Thymus (tissue), 11 donors: ENCODE measurements around the gene RTN4. TPM values are rescaled to one million over a fixed set of nuclear protein-coding genes. Genes with fewer than 3 reads are reported as not detected.

Experiments
- DNase-seq, 9 donors: peaks; one replicate each; pipeline ENCODE4 v3.0.0-alpha.2; 2013; ENCODE audit warnings: low spot score in 9 of 9, low read depth in 6 of 9, missing footprints in 1 of 9
- H3K27ac ChIP-seq, 2 donors: one replicate each; pipeline ENCODE4 v1.5.1; 2013; ENCODE audit warnings: control low read depth in 1 of 2, low read depth in 1 of 2, low read length in 1 of 2, mild to moderate bottlenecking in 1 of 2, moderate library complexity in 1 of 2
- H3K27me3 ChIP-seq, 2 donors: one replicate each; pipeline ENCODE4 v1.5.1; 2013; ENCODE audit warnings: low read length in 1 of 2; ENCODE audit not compliant: control insufficient read depth in 2 of 2, insufficient read depth in 1 of 2
- H3K36me3 ChIP-seq, 2 donors: one replicate each; pipeline ENCODE4 v1.5.1; 2013; ENCODE audit warnings: low read length in 1 of 2, mild to moderate bottlenecking in 1 of 2, moderate library complexity in 1 of 2; ENCODE audit not compliant: control insufficient read depth in 2 of 2, insufficient read depth in 2 of 2
- H3K4me1 ChIP-seq, 2 donors: one replicate each; pipeline ENCODE4 v1.5.1; 2013; ENCODE audit warnings: low read length in 2 of 2; ENCODE audit not compliant: control insufficient read depth in 2 of 2, insufficient read depth in 2 of 2
- H3K4me3 ChIP-seq, 2 donors: one replicate each; pipeline ENCODE4 v1.5.1; 2013; ENCODE audit warnings: low read length in 2 of 2, control low read depth in 1 of 2, mild to moderate bottlenecking in 1 of 2
- H3K9me3 ChIP-seq, 2 donors: one replicate each; pipeline ENCODE4 v1.5.1; 2013; ENCODE audit warnings: low read length in 1 of 2, mild to moderate bottlenecking in 1 of 2; ENCODE audit not compliant: control insufficient read depth in 2 of 2, insufficient read depth in 1 of 2
- WGBS: extraction: QIAGEN DNeasy Blood & Tissue Kit; methylation state at CpG from one replicate; pipeline ENCODE4 v1.1.7; 2013; 5-methylcytosine and 5-hydroxymethylcytosine counted together
- polyA plus RNA-seq: library from polyadenylated mRNA; stranded (reverse); fragments of 200-250 nt; gene quantifications from one replicate; pipeline ENCODE4 v1.2.3, GENCODE V29; 2013
- total RNA-seq: library from RNA; stranded (reverse); fragments of 120-200 nt; gene quantifications from one replicate; pipeline ENCODE4 v1.2.4, GENCODE V29; 2013
- donor health status: healthy.

Gene RTN4
- total and polyA plus RNA-seq, 2 donors, result 42.9 to 183 TPM

- Histone ChIP-seq H3K9me3 (no peaks in the 10 kb centered on the region), H3K27me3 (no peaks in the 10 kb centered on the region), H3K27ac (peak overlapping the region; percentile 94 to 98), H3K36me3 (no peaks in the 10 kb centered on the region), H3K4me3 (peak overlapping the region; percentile 81 to 94), H3K4me1 (peaks cover 12 to 19% of the 10 kb centered on the region in 2 donors)
- WGBS, result under 1% methylated on average over 16 of the region's 16 CpGs
- DNase-seq, result peak in 1 of 9 donors; percentile 18
Observed at GRCh38 chr2:55048508-55049042, 1.7 kb downstream of the RTN4 start.

GRCh38 chr2:55047677-55048299 lies 2.5 kb downstream of the RTN4 start:
- 20% methylated on average over 9 of the region's 9 CpGs for WGBS
- H3K27ac ChIP-seq, result peak overlapping the region; percentile 62 to 75
- DNase-seq, result peak in 2 of 9 donors; percentile 16 to 42
- no peaks in the 10 kb centered on the region for H3K9me3 ChIP-seq
- H3K27me3 ChIP-seq, result no peaks in the 10 kb centered on the region
- peak overlapping the region; percentile 81 to 94 for H3K4me3 ChIP-seq
- no peaks in the 10 kb centered on the region for H3K36me3 ChIP-seq
- H3K4me1 ChIP-seq, result peaks cover 12 to 15% of the 10 kb centered on the region in 2 donors

DNA sequence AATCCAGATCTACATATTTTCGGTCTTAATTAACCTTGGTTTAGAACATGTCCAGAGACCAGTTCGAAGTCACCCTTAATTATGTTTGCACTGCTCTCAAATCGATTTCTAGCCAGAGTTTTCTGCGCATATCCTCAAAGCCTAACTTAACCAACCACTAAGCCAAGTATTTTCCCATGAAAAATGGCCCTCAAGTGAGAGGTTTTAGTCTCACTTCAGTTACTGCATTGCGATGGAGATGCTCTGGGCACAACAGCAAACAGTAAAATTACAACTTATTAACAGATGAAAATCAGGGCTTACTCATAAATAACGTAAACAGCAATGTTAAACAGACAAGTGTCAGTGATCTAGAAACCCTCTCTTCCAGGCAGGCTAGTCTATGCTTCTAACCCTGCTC lies 4.5 kb downstream of the RTN4 start:
- Histone ChIP-seq H3K36me3 (no peaks in the 10 kb centered on the region), H3K27ac (no peak overlapping the region), H3K9me3 (no peaks in the 10 kb centered on the region), H3K4me1 (peaks cover 8 to 9% of the 10 kb centered on the region in 2 donors), H3K27me3 (no peaks in the 10 kb centered on the region), H3K4me3 (no peak overlapping the region)
- 92% methylated on average over 6 of the region's 6 CpGs for WGBS
- DNase-seq, result no peak

DNA sequence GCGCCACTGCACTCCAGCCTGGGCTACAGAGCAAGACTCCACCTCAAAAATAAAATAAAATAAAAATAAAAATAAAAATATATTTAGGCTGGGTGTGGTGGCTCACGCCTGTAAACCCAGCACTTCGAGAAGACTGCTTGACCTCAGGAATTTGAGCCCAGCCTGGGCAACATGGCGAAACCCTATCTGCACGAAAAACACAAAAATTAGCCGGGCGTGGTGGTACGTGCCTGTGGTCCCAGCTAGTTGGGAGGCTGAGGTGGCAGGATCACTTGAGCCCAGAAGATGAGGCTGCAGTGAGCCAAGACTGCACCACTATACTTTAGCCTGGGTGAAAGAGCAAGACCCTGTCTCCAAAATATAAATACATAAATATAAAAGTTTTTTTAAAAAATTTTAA lies 6.4 kb downstream of the RTN4 start:
- H3K27ac ChIP-seq, result no peak overlapping the region
- H3K36me3 ChIP-seq, result no peaks in the 10 kb centered on the region
- peaks cover 8 to 9% of the 10 kb centered on the region in 2 donors for H3K4me1 ChIP-seq
- no peak overlapping the region for H3K4me3 ChIP-seq
- WGBS, result 96% methylated on average over 8 of the region's 8 CpGs
- no peaks in the 10 kb centered on the region for H3K27me3 ChIP-seq
- H3K9me3 ChIP-seq, result peaks cover 0 to 2% of the 10 kb centered on the region in 2 donors
- DNase-seq, result no peak

GRCh38 chr2:55038428-55038827 lies 11.8 kb downstream of the RTN4 start:
- no peak overlapping the region for H3K27ac ChIP-seq
- no peaks in the 10 kb centered on the region for H3K27me3 ChIP-seq
- 63% methylated on average over 1 of the region's 1 CpG for WGBS
- peaks cover under 1 to 4% of the 10 kb centered on the region in 2 donors for H3K4me1 ChIP-seq
- no peak for DNase-seq
- peaks cover 0 to 4% of the 10 kb centered on the region in 2 donors for H3K9me3 ChIP-seq
- H3K4me3 ChIP-seq, result no peak overlapping the region
- no peaks in the 10 kb centered on the region for H3K36me3 ChIP-seq

GRCh38 chr2:55035716-55036115 lies 14.5 kb downstream of the RTN4 start:
- WGBS, result 94% methylated on average over 2 of the region's 2 CpGs
- H3K27ac ChIP-seq, result no peak overlapping the region
- peaks cover 6 to 12% of the 10 kb centered on the region in 2 donors for H3K4me1 ChIP-seq
- peaks cover 0 to 4% of the 10 kb centered on the region in 2 donors for H3K9me3 ChIP-seq
- DNase-seq, result no peak
- H3K36me3 ChIP-seq, result no peaks in the 10 kb centered on the region
- no peaks in the 10 kb centered on the region for H3K27me3 ChIP-seq
- H3K4me3 ChIP-seq, result no peak overlapping the region

DNA sequence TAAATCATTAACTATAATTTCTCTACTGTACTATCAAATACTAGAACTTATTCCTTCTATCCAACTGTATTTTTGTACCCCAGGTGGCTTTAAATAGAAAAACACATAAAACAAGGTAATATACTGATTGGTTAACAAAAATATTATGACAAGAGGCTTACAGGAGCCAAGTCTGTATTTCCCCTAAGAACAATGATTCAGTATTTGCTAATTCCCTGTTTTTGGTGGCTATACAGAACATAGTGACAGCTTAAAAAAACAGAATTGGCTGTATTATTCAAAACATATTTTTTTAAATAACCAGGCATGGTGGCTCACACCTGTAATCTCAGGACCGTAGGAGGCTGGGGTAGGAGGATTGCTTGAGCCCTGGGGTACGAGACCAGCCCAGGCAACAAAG lies 16.3 kb downstream of the RTN4 start:
- H3K4me1 ChIP-seq, result peaks cover 6 to 12% of the 10 kb centered on the region in 2 donors
- no peaks in the 10 kb centered on the region for H3K36me3 ChIP-seq
- no peaks in the 10 kb centered on the region for H3K27me3 ChIP-seq
- H3K27ac ChIP-seq, result no peak overlapping the region
- no peak overlapping the region for H3K4me3 ChIP-seq
- H3K9me3 ChIP-seq, result peaks cover 0 to 2% of the 10 kb centered on the region in 2 donors
- 98% methylated on average over 2 of the region's 2 CpGs for WGBS
- no peak for DNase-seq

GRCh38 chr2:55033076-55033742 lies 17.0 kb downstream of the RTN4 start:
- Histone ChIP-seq H3K27me3 (no peaks in the 10 kb centered on the region), H3K4me1 (peaks cover 6 to 12% of the 10 kb centered on the region in 2 donors), H3K36me3 (no peaks in the 10 kb centered on the region), H3K27ac (peak overlapping the region in 1 of 2 donors; percentile 2), H3K9me3 (peaks cover 0 to 2% of the 10 kb centered on the region in 2 donors), H3K4me3 (no peak overlapping the region)
- DNase-seq, result peak in 2 of 9 donors; percentile 60 to 75
- 29% methylated on average over 5 of the region's 5 CpGs for WGBS

- Histone ChIP-seq H3K36me3 (no peaks in the 10 kb centered on the region), H3K27me3 (no peaks in the 10 kb centered on the region), H3K9me3 (peaks cover 0 to 2% of the 10 kb centered on the region in 2 donors), H3K4me3 (no peak overlapping the region), H3K4me1 (peaks cover 7 to 16% of the 10 kb centered on the region in 2 donors), H3K27ac (no peak overlapping the region)
- WGBS, result 96% methylated on average over 4 of the region's 4 CpGs
- DNase-seq, result no peak
Observed at GRCh38 chr2:55031505-55031904, 18.7 kb downstream of the RTN4 start.
